Neuronal stem cell (in vitro differentiated cells): Measurements from ENCODE around the gene PRKN.

Source experiments
- DNase-seq: peaks from one replicate; pipeline ENCODE4 v3.0.0-alpha.2; 2013; ENCODE audit warnings: low spot score
- H2AFZ ChIP-seq: one replicate; pipeline ENCODE4 v1.6.1; 2013; ENCODE audit warnings: mild to moderate bottlenecking, low read length, inconsistent platforms
- H2AK5ac ChIP-seq: 2 replicates; pipeline ENCODE4 v1.6.1; 2013; ENCODE audit warnings: low read depth, mild to moderate bottlenecking, inconsistent platforms, low read length, moderate library complexity, mixed read lengths
- H2BK120ac ChIP-seq: 2 replicates; pipeline ENCODE4 v1.6.1; 2013; ENCODE audit warnings: low read depth, mild to moderate bottlenecking, inconsistent platforms, low read length, moderate library complexity, mixed read lengths
- H2BK12ac ChIP-seq: one replicate; pipeline ENCODE4 v1.6.1; 2013; ENCODE audit warnings: low read length, inconsistent platforms
- H2BK15ac ChIP-seq: 2 replicates; pipeline ENCODE4 v1.6.1; 2013; ENCODE audit warnings: mild to moderate bottlenecking, low read length, inconsistent platforms, mixed read lengths
- H2BK5ac ChIP-seq: one replicate; pipeline ENCODE4 v1.6.1; 2013; ENCODE audit warnings: inconsistent platforms, mild to moderate bottlenecking, low read length, moderate library complexity
- H3K14ac ChIP-seq: one replicate; pipeline ENCODE4 v1.6.1; 2013; ENCODE audit warnings: low read length, inconsistent platforms
- H3K18ac ChIP-seq: 2 replicates; pipeline ENCODE4 v1.6.1; 2013; ENCODE audit warnings: low read length, inconsistent platforms
- H3K23ac ChIP-seq: 2 replicates; pipeline ENCODE4 v1.6.1; 2013; ENCODE audit warnings: low read depth, mild to moderate bottlenecking, mixed read lengths, low read length, inconsistent platforms; ENCODE audit not compliant: poor library complexity
- H3K27ac ChIP-seq: replicated peaks from 3 replicates; pipeline ENCODE4 v1.5.1; 2013; ENCODE audit warnings: low read length, inconsistent platforms
- H3K27me3 ChIP-seq, 3 experiments: 2 replicates each; pipeline ENCODE4 v1.6.1; 2013; ENCODE audit warnings: low read length in 3 of 3, mild to moderate bottlenecking in 2 of 3, inconsistent platforms in 1 of 3, low read depth in 1 of 3, mixed read lengths in 1 of 3, moderate library complexity in 1 of 3; ENCODE audit not compliant: control insufficient read depth in 3 of 3, insufficient read depth in 3 of 3
- H3K36me3 ChIP-seq, 2 donors: replicated peaks in 1 of 2; 2 replicates each; pipeline ENCODE4 v1.6.1; 2013; ENCODE audit warnings: low read length in 2 of 2; ENCODE audit not compliant: control insufficient read depth in 2 of 2, insufficient read depth in 2 of 2
- H3K4ac ChIP-seq: 2 replicates; pipeline ENCODE4 v1.6.1; 2013; ENCODE audit warnings: inconsistent platforms, mild to moderate bottlenecking, low read length, moderate library complexity
- H3K4me1 ChIP-seq, 2 donors: 1 replicate in 1 of 2; 2 replicates in 1 of 2; pipeline ENCODE4 v1.6.1; 2013; ENCODE audit warnings: low read length in 2 of 2, low read depth in 1 of 2; ENCODE audit not compliant: control insufficient read depth in 2 of 2, insufficient read depth in 1 of 2
- H3K4me2 ChIP-seq: one replicate; pipeline ENCODE4 v1.6.1; 2013; ENCODE audit warnings: mild to moderate bottlenecking, low read length, inconsistent platforms; ENCODE audit not compliant: insufficient read depth, poor library complexity, severe bottlenecking
- H3K4me3 ChIP-seq, 2 donors: 2 replicates each; pipeline ENCODE4 v1.5.1; 2013; ENCODE audit warnings: low read length in 2 of 2, mild to moderate bottlenecking in 2 of 2, inconsistent platforms in 1 of 2, moderate library complexity in 1 of 2
- H3K79me1 ChIP-seq: one replicate; pipeline ENCODE4 v1.6.1; 2013; ENCODE audit warnings: low read depth, mild to moderate bottlenecking, inconsistent platforms, low read length, moderate library complexity
- H3K9ac ChIP-seq: one replicate; pipeline ENCODE4 v1.6.1; 2013; ENCODE audit warnings: mild to moderate bottlenecking, low read depth, low read length, inconsistent platforms; ENCODE audit not compliant: poor library complexity
- H3K9me3 ChIP-seq, 2 donors: replicated peaks in 1 of 2; 2 replicates each; pipeline versions ENCODE3 to v1.6.1; 2013; ENCODE audit warnings: low read length in 2 of 2, mild to moderate bottlenecking in 2 of 2, inconsistent platforms in 1 of 2, low read depth in 1 of 2, mixed read lengths in 1 of 2, moderate library complexity in 1 of 2; ENCODE audit not compliant: control insufficient read depth in 2 of 2, insufficient read depth in 1 of 2
- H4K8ac ChIP-seq: one replicate; pipeline ENCODE4 v1.6.1; 2013; ENCODE audit warnings: low read depth, mild to moderate bottlenecking, inconsistent platforms, low read length, moderate library complexity
- H4K91ac ChIP-seq: one replicate; pipeline ENCODE4 v1.6.1; 2013; ENCODE audit warnings: low read length, low read depth, mild to moderate bottlenecking, inconsistent platforms; ENCODE audit not compliant: poor library complexity
- WGBS, 2 donors: extraction: QIAGEN DNeasy Blood & Tissue Kit; methylation state at CpG; one replicate each; pipeline ENCODE4 v1.1.7; 2013; ENCODE audit warnings: missing lambda C conversion rate in 2 of 2, mixed read lengths in 1 of 2; ENCODE audit not compliant: insufficient read length in 2 of 2, insufficient replicate concordance in 1 of 2; ENCODE audit errors: extremely low coverage in 2 of 2; 5-methylcytosine and 5-hydroxymethylcytosine counted together

The PRKN gene

GRCh38 chr6:162099685-162100084, 627.9 kb downstream of the PRKN start:
- WGBS, 2 donors: no CpG with 5 or more reads among the region's 5 CpGs
- no peak overlapping the region for H3K14ac ChIP-seq
- H3K4ac ChIP-seq: no peak overlapping the region
- H3K4me1 ChIP-seq: no peaks in the 10 kb centered on the region
- no peak overlapping the region for H3K23ac ChIP-seq
- no peak overlapping the region for H2BK15ac ChIP-seq
- H3K27ac ChIP-seq: no peak overlapping the region
- H2BK5ac ChIP-seq: no peak overlapping the region
- no peak overlapping the region for H3K4me3 ChIP-seq
- H3K18ac ChIP-seq: no peak overlapping the region
- H3K36me3 ChIP-seq: no peaks in the 10 kb centered on the region
- no peak overlapping the region for H4K8ac ChIP-seq
- no peak overlapping the region for H2AFZ ChIP-seq
- no peak overlapping the region for H3K9ac ChIP-seq
- H2BK120ac ChIP-seq: no peak overlapping the region
- H3K79me1 ChIP-seq: no peaks in the 10 kb centered on the region
- no peaks in the 10 kb centered on the region for H3K27me3 ChIP-seq
- peaks cover 0 to 3% of the 10 kb centered on the region in 2 donors for H3K9me3 ChIP-seq
- no peak overlapping the region for H4K91ac ChIP-seq
- no peak for DNase-seq
- H3K4me2 ChIP-seq: no peak overlapping the region
- H2BK12ac ChIP-seq: no peak overlapping the region
- no peak overlapping the region for H2AK5ac ChIP-seq

DNA sequence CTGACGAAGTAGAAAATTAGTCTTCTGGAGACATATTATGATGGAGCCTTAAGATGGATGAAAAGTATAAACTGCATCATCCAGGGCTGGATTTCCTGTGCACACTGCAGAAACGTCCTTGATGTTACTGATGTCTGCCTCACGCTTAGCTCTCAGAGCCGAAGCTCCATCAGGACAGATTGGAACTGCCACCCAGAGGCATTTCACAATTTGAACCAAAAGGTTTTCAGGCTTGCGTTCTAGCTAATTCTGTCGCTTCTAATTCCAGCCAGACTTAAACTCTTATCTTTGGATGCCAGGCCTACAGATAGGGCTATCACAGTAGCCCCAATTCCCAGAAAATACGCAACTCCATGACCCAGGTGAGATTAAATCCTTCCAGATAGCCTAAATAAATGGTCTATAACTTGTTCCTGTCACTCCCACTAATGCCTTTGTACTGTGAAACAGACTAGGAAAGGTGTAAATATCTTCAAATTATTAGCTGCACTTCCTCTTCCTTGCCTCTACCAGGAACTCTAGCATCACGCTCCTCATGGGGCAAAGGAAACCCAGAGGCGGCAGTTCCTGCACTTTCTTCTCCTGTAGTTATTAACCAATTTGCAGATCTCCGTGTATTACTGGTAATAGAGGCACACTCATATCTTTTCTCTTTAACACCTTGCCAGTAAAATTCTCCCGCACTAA, 634.6 kb downstream of the PRKN start:
- H3K18ac ChIP-seq: no peak overlapping the region
- no peak overlapping the region for H3K9ac ChIP-seq
- no peak overlapping the region for H2BK15ac ChIP-seq
- H3K4me1 ChIP-seq: no peaks in the 10 kb centered on the region
- no peak overlapping the region for H3K23ac ChIP-seq
- H3K4ac ChIP-seq: no peak overlapping the region
- no peak overlapping the region for H2BK5ac ChIP-seq
- H2AK5ac ChIP-seq: no peak overlapping the region
- H3K36me3 ChIP-seq: no peaks in the 10 kb centered on the region
- no peak overlapping the region for H3K4me2 ChIP-seq
- H3K14ac ChIP-seq: no peak overlapping the region
- no peak for DNase-seq
- WGBS, 2 donors: no CpG with 5 or more reads among the region's 11 CpGs
- H3K4me3 ChIP-seq: no peak overlapping the region
- H3K27ac ChIP-seq: no peak overlapping the region
- H3K9me3 ChIP-seq: peaks cover 0 to 3% of the 10 kb centered on the region in 2 donors
- H3K79me1 ChIP-seq: no peaks in the 10 kb centered on the region
- H2BK12ac ChIP-seq: no peak overlapping the region
- H2BK120ac ChIP-seq: no peak overlapping the region
- H4K91ac ChIP-seq: no peak overlapping the region
- H2AFZ ChIP-seq: no peak overlapping the region
- no peaks in the 10 kb centered on the region for H3K27me3 ChIP-seq
- no peak overlapping the region for H4K8ac ChIP-seq

DNA sequence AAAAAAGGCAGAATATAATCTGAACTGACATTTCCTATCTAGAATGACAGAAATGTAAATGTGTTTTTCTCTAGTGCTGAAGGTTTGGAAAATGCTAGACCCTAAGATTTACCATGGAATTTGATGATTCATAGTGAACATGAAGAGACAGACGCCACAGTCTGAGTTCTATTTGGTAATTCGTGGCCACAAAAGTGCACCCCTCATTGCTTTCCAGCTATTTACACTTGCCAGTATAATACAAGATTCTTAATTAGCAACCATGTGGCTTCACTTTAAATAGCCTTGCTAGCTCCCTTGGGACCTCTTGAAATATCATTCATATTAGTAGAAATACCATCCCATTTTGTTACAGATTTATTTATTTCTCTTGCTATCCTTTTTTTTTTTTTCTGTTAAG, 636.8 kb downstream of the PRKN start:
- H3K9ac ChIP-seq: no peak overlapping the region
- DNase-seq: no peak
- no peak overlapping the region for H2BK15ac ChIP-seq

GRCh38 chr6:162088091-162088490, 639.5 kb downstream of the PRKN start:
- Histone ChIP-seq H3K14ac (no peak overlapping the region), H3K23ac (no peak overlapping the region), H3K27ac (no peak overlapping the region), H3K4ac (no peak overlapping the region), H3K4me2 (no peak overlapping the region), H3K18ac (no peak overlapping the region), H3K36me3 (no peaks in the 10 kb centered on the region), H3K4me3 (no peak overlapping the region), H2BK5ac (no peak overlapping the region), H2BK12ac (no peak overlapping the region), H2AK5ac (no peak overlapping the region), H3K4me1 (no peaks in the 10 kb centered on the region), H2BK15ac (no peak overlapping the region), H3K79me1 (no peaks in the 10 kb centered on the region), H3K27me3 (no peaks in the 10 kb centered on the region), H4K8ac (no peak overlapping the region), H4K91ac (no peak overlapping the region), H2BK120ac (no peak overlapping the region), H3K9ac (no peak overlapping the region), H2AFZ (no peak overlapping the region), H3K9me3 (no peaks in the 10 kb centered on the region)
- no peak for DNase-seq
- WGBS, 2 donors: no CpG with 5 or more reads among the region's 2 CpGs

More for the DNA sequence above, 636.8 kb downstream of the PRKN start:
- no peak overlapping the region for H4K91ac ChIP-seq
- no peaks in the 10 kb centered on the region for H3K36me3 ChIP-seq
- no peak overlapping the region for H3K4me3 ChIP-seq
- H2AK5ac ChIP-seq: no peak overlapping the region
- no peak overlapping the region for H2AFZ ChIP-seq
- no peak overlapping the region for H2BK5ac ChIP-seq
- H3K79me1 ChIP-seq: no peaks in the 10 kb centered on the region
- H3K23ac ChIP-seq: no peak overlapping the region
- H3K4me2 ChIP-seq: no peak overlapping the region
- H3K27me3 ChIP-seq: no peaks in the 10 kb centered on the region
- no CpG with 5 or more reads among the region's 2 CpGs for WGBS, 2 donors
- H4K8ac ChIP-seq: no peak overlapping the region
- no peak overlapping the region for H3K4ac ChIP-seq
- no peak overlapping the region for H2BK12ac ChIP-seq
- H3K14ac ChIP-seq: no peak overlapping the region
- H3K27ac ChIP-seq: no peak overlapping the region
- H3K9me3 ChIP-seq: no peaks in the 10 kb centered on the region
- no peak overlapping the region for H3K18ac ChIP-seq
- H2BK120ac ChIP-seq: no peak overlapping the region
- no peaks in the 10 kb centered on the region for H3K4me1 ChIP-seq
